Head of caudate nucleus (tissue), 42 donors: ENCODE data around the gene SMG6.
A peak's percentile ranks its signal among the peaks of the same experiment; 100 is the strongest.

Source experiments
- DNase-seq, 42 donors: peaks; one replicate each; pipeline versions ENCODE4 v3.0.0 to v3.0.0-alpha.2; 2020 to 2021; ENCODE audit warnings: mixed read lengths in 7 of 42
- intact Hi-C: fragments of 100-400 bp; cut with DNase I; formaldehyde crosslinking; loops from one replicate; pipeline ENCODE4 v1.15.0; 2022

Gene SMG6

GRCh38 chr17:2191227-2191626 is 112.4 kb downstream of the SMG6 start:
- DNase-seq: no peak
- intact Hi-C loops: no loop called here

GRCh38 chr17:2190014-2190413 is 113.6 kb downstream of the SMG6 start:
- intact Hi-C loops: no loop called here
- no peak for DNase-seq

GRCh38 chr17:2188971-2189630 is 114.5 kb downstream of the SMG6 start:
- peak in 1 of 42 donors; percentile 52 for DNase-seq
- intact Hi-C loops: no loop called here

DNA sequence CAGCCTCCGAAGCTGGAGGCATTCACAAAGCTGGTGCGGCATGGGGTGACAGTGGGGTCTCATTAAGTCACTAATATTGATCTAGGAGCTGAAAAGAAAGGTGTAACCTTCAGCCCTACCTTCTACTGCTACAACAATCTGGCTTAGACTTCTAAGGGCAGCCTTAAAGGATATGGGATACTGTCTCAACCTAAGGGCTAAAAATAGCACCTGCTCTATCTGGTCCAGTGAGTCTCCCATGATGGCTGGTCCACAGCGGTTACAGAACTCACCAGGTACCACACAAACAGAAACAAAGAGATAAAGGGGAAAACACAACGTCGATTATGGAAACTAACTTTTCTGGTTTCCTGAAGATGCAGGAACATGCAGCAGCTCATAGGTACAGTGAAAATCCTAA is 115.8 kb downstream of the SMG6 start:
- intact Hi-C loops: no loop called here
- DNase-seq: no peak

DNA sequence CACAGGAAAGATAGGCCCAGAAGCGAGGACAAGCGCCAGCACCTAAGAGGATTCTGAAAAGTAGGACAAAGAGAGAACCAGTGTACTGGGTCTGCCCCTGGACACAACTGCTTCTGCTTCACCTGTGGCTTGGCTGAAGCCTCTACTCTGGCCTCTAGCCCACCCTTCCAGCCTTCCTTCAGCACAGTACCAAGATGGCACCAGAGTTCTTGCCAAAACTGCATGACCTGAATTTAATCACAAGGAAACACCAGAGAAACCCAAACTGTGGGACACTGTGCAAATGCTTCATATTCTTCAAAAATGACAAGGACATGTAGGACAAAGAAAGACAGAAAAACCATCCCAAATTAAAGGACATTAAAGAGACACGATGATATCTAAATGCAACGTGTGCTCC is 116.6 kb downstream of the SMG6 start:
- intact Hi-C loops: no loop called here
- no peak for DNase-seq

DNA sequence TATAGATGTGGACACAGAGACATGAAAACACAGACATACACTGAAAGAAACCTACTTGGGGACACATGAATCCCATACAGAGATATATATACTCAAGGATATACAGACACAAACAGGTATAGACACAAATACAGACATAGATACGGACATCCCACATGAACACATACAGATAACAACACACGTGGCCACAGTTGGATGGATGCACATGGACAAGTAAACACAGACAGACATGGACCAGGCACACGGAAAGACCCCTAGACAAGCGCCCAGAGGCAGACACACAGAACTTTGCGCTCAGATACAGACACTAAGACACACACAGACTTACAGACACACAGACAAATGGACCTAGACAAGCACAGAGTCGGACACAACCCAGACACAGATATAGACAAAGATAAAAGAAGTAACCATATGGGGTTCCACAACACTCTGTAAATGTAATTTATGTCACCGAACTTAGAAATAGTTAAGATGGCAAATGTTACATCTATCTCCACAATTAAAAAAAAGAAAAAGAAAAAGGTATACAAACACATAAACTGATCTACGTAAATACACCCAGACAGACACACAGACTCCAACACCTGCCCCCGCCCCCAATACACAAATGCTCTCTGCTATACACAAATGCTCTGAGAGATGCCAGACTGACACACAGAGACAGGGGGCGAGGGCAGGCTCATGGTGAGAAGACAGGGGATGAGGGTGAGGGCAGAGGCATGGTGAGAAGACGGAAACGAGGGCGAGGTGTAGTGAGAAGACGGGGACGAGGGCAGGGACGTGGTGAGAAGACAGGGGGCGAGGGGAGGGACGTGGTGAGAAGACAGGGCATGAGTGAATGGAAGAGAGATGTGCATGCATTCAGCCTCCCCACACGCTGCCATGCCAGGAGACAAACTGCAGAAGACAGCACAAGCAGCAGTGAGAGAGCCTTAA is 118.3 kb downstream of the SMG6 start:
- DNase-seq: no peak
- intact Hi-C loops: no loop called here

DNA sequence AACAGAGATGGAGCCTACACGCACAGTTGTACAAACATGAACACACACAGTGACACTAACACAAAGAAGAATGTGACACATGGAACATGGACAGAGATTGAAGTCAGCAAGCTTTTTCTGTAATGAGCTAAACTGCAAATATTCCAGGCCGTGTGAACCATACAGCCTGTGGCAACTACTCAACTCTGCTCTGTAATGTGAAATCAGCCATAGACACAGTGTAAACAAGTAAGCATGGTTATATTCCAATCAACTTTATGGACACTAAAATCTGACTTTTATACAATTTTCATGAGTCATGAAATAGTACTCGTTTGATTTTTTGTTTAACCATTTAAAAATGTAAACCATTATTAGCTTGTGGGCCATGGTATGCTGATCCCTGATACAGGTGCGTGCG is 120.2 kb downstream of the SMG6 start:
- DNase-seq: no peak
- intact Hi-C loops: no loop called here

- DNase-seq: no peak
- intact Hi-C loops: no loop called here
These were observed 121.6 kb downstream of the SMG6 start for GRCh38 chr17:2181897-2182448.

DNA sequence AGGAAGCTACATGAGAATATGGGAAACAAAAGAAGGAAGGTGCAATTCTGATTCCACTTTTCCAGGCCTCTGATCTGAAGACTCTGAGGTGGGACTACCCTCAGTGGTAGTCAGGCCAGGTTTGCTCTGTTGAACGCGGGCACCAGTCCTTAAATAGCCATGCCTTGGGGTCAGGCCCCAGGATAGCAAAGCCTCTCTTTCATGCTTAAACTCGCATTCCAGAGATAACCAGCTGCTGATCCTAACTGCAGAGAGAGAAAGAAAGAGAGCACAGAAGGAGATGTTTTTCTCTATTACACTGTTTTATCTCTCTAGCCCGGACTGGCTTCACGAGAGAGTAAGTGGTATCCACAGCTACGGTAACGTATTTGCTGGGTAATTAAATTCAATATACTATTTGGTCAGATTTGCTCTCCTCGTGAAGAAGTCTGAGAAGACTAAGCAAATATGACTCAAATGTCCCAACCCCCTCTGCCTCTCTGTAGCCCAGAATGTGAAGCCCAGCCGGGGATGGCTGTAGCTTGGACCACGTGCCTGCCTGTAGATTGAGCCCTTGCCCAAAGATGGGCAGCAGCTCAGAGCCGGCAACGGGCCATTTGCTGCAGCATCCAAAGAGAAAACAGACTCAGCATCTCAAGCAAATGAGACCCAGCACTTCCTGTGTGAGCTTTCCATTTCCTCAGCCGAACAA is 122.2 kb downstream of the SMG6 start:
- peak in 41 of 42 donors; percentile 38 to 91 (median 70) for DNase-seq
- intact Hi-C loops: no loop called here

GRCh38 chr17:2180768-2181167 is 122.8 kb downstream of the SMG6 start:
- intact Hi-C loops: no loop called here
- DNase-seq: no peak

DNA sequence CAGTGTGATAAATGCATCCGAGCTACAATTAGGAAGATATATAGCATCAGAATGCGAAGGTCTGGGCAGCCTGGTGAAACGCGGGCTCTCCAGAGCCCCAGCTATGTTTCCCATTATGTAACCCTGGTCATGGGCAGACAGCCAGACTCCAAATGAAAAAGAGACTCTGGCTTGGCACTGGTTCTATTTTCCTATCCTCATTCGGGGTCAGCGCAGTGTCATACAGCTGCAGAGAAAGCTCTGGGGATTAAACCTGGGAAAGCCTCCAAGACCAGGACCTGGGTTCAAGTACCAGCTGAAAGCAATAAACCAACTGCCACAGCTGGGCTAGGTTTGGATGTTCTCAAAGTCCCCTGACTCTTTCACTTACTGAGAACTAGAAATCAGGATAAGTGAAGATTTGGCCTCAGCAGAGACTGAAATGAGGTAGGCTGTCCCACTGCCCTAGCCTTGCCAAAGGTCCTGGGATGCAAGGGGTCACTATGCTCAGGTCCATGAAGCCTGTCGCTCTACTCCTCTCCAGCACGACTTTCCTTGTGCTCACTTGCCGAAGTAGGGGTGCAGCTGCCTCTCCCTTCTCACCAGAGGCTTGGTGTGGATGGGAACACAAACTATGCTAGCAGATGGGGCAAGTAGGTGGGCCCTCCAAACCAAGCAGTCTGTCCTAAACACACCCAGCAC is 123.8 kb downstream of the SMG6 start:
- DNase-seq: peak in 40 of 42 donors; percentile 14 to 88 (median 62)
- intact Hi-C loops: no loop called here

- peak in 6 of 42 donors; percentile 21 to 52 (median 40) for DNase-seq
- intact Hi-C loops: no loop called here
These were observed 124.6 kb downstream of the SMG6 start for GRCh38 chr17:2178798-2179501.

DNA sequence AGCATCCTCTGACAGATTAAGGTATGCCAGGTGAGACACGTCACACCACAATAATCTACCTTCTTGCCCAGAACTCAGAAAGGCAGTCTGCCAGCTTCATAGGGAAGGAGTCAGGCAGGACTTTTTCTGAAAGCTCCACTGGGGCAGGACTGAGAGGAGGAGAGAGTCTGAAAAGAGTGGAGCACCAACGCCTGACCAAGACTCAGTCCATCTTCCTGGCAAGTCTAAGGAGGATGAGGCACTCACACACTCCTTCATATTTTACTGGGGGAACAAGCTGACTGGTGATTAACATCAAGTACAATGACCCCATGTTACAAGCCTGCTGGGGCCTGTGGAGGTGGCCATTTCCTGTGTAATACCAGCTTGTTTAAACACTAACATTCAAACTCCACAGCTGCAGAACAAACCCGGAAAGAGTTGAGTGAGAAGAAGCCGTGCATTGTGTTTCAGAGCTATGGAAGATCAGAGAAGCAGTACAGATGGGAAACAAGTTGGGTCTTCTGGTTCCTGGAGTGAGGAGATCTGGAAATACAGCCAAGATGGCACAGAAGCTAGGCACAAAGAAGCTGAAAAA is 126.3 kb downstream of the SMG6 start:
- DNase-seq: no peak
- intact Hi-C loops: no loop called here

- intact Hi-C loops: no loop called here
- DNase-seq: no peak
These were observed 127.0 kb downstream of the SMG6 start for GRCh38 chr17:2176499-2177169.

DNA sequence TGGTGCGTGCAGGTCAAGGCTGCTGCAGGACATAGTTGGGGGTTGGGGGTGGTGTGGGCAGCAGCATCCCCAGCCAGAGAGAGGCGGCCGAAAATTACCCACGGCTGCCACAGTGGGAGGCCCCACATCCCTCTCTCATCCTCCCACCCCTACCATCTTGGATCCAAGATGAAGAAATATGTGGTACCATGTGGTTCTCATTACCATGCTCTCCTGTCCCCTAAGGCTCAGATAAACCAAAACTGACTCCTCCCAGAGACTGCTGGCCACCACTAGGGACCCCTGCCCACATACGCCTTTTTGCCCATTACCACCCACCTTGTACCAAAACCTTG is 128.3 kb downstream of the SMG6 start:
- DNase-seq: no peak
- intact Hi-C loops: no loop called here

- peak in 1 of 42 donors; percentile 20 for DNase-seq
- intact Hi-C loops: no loop called here
These were observed 128.9 kb downstream of the SMG6 start for GRCh38 chr17:2174468-2175293.

DNA sequence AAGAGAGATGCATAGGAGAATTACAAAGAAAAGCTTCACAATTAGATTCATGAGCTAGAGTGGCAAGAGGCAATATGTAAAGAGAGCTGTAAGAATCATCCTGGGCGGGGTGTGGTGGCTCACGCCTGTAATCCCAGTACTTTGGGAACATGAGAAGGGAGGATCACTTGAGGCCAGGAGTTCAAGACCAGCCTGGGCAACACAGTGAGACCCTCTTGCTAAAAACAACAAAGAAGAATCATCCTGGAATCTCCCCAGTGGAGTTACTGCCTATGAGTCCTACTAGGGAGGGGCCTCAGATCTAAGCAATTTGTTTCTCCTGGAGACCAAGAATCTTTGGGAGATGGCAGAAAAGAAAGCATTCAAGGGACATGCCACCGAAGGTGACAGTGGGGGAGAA is 129.6 kb downstream of the SMG6 start:
- intact Hi-C loops: no loop called here
- no peak for DNase-seq
